8988T (cell line): Measurements from ENCODE around the gene ADH5.
"Not testable (repeated sequence)": the region's sequence is repeated elsewhere in the genome, so short reads cannot be mapped to it uniquely, and the experiment has no call there.

ENCODE experiments used
- DNase-seq: peaks from one replicate; pipeline ENCODE4 v3.0.0; 2011

ADH5 gene

GRCh38 chr4:99088481-99089365 is at the start of gene ADH5:
Gene ADH5, minus strand, starts transcription at chr4:99088788. Its CDS starts 88 bp downstream, at chr4:99088700.
- peak; percentile 56 for DNase-seq

- DNase-seq, result no peak
Measured at GRCh38 chr4:99136329-99136728, 47.7 kb upstream of the ADH5 start.

GRCh38 chr4:99135541-99136162 is 47.1 kb upstream of the ADH5 start:
- DNase-seq, result no peak

- DNase-seq, result no peak
Measured at GRCh38 chr4:99134586-99134985, 46.0 kb upstream of the ADH5 start.

- DNase-seq, result no peak
Measured at GRCh38 chr4:99131378-99131777, 42.8 kb upstream of the ADH5 start.

GRCh38 chr4:99126376-99126775 is 37.8 kb upstream of the ADH5 start:
- DNase-seq, result no peak

- no peak for DNase-seq
Measured at GRCh38 chr4:99121008-99121407, 32.4 kb upstream of the ADH5 start.

- no peak for DNase-seq
Measured at GRCh38 chr4:99120501-99120900, 31.9 kb upstream of the ADH5 start.

- DNase-seq, result no peak
Measured at GRCh38 chr4:99117876-99118693, 29.5 kb upstream of the ADH5 start.

- not testable (repeated sequence) for DNase-seq
Measured at GRCh38 chr4:99117122-99117841, 28.7 kb upstream of the ADH5 start.

- not testable (repeated sequence) for DNase-seq
Measured at GRCh38 chr4:99109286-99109685, 20.7 kb upstream of the ADH5 start.

- no peak for DNase-seq
Measured at GRCh38 chr4:99104153-99104552, 15.6 kb upstream of the ADH5 start.

- no peak for DNase-seq
Measured at GRCh38 chr4:99103166-99103565, 14.6 kb upstream of the ADH5 start.

GRCh38 chr4:99102634-99103033 is 14.0 kb upstream of the ADH5 start:
- DNase-seq, result no peak

GRCh38 chr4:99100876-99101275 is 12.3 kb upstream of the ADH5 start:
- no peak for DNase-seq

GRCh38 chr4:99099814-99100213 is 11.2 kb upstream of the ADH5 start:
- DNase-seq, result not testable (repeated sequence)

GRCh38 chr4:99099311-99099710 is 10.7 kb upstream of the ADH5 start:
- no peak for DNase-seq

- DNase-seq, result not testable (repeated sequence)
Measured at GRCh38 chr4:99091841-99092240, 3.3 kb upstream of the ADH5 start.

GRCh38 chr4:99091216-99091575 is 2.6 kb upstream of the ADH5 start:
- no peak for DNase-seq

- DNase-seq, result no peak
Measured at GRCh38 chr4:99090481-99091215, 2.1 kb upstream of the ADH5 start.

GRCh38 chr4:99088023-99088449 is 552 bp downstream of the ADH5 start:
- no peak for DNase-seq

GRCh38 chr4:99084595-99084994 is 4.0 kb downstream of the ADH5 start:
- DNase-seq, result no peak
